Calu3 (cell line): ENCODE results near the gene FAM47E. TPM values are rescaled to one million over a fixed set of nuclear protein-coding genes. Genes with fewer than 3 reads are reported as not detected.
A peak's percentile ranks its signal among the peaks of the same experiment; 100 is the strongest.

Experiments
- BruUV-seq: library from RNA; stranded (reverse); fragments of 400-500 nt; replicated peaks from 2 replicates; lab custom pipeline; 2021; lab: Mats Ljungman, UMichigan
- CTCF ChIA-PET: fragments of 300-600 bp; sonication (Branson Sonifier 250); formaldehyde crosslinking; loops from one replicate; lab custom pipeline; 2022; ENCODE audit warnings: antibody characterized with exemption; lab: Charles Lee
- DNase-seq: peaks from one replicate; pipeline ENCODE4 v3.0.0; 2022
- H3K27ac Mint-ChIP-seq: one replicate; pipeline ENCODE4 v1.8.0; 2022; ENCODE audit warnings: mixed read lengths; ENCODE audit not compliant: unreplicated experiment
- H3K27me3 Mint-ChIP-seq: one replicate; pipeline ENCODE4 v1.8.0; 2022; ENCODE audit warnings: mixed read lengths; ENCODE audit not compliant: unreplicated experiment
- H3K36me3 Mint-ChIP-seq: one replicate; pipeline ENCODE4 v1.8.0; 2022; ENCODE audit warnings: mild to moderate bottlenecking, moderate library complexity, mixed read lengths; ENCODE audit not compliant: insufficient read depth, unreplicated experiment
- H3K4me1 Mint-ChIP-seq: one replicate; pipeline ENCODE4 v1.8.0; 2022; ENCODE audit warnings: mild to moderate bottlenecking, low read depth, mixed read lengths; ENCODE audit not compliant: unreplicated experiment
- H3K4me3 Mint-ChIP-seq: one replicate; pipeline ENCODE4 v1.8.0; 2022; ENCODE audit warnings: mild to moderate bottlenecking, low read depth, moderate library complexity, mixed read lengths; ENCODE audit not compliant: unreplicated experiment
- H3K9me3 Mint-ChIP-seq: one replicate; pipeline ENCODE4 v1.8.0; 2022; ENCODE audit warnings: low read depth, mixed read lengths; ENCODE audit not compliant: unreplicated experiment
- intact Hi-C: fragments of 100-400 bp; cut with micrococcal nuclease; formaldehyde crosslinking; loops from one replicate; pipeline ENCODE4 v1.10.0; 2022; ENCODE audit not compliant: unreplicated experiment
- total RNA-seq: library from RNA; stranded (reverse); gene quantifications from 2 replicates; pipeline ENCODE4 v1.2.3, GENCODE V29; 2022
- TF ChIP-seq, protein P1 (sequence below): fragments of 200-600 bp; IDR thresholded peaks from one replicate; pipeline ENCODE4 v1.8.0; 2022; ENCODE audit warnings: antibody characterized with exemption; ENCODE audit not compliant: unreplicated experiment

Gene FAM47E
- total RNA-seq, 1 experiment from 2014 or later = 0.57 TPM

DNA sequence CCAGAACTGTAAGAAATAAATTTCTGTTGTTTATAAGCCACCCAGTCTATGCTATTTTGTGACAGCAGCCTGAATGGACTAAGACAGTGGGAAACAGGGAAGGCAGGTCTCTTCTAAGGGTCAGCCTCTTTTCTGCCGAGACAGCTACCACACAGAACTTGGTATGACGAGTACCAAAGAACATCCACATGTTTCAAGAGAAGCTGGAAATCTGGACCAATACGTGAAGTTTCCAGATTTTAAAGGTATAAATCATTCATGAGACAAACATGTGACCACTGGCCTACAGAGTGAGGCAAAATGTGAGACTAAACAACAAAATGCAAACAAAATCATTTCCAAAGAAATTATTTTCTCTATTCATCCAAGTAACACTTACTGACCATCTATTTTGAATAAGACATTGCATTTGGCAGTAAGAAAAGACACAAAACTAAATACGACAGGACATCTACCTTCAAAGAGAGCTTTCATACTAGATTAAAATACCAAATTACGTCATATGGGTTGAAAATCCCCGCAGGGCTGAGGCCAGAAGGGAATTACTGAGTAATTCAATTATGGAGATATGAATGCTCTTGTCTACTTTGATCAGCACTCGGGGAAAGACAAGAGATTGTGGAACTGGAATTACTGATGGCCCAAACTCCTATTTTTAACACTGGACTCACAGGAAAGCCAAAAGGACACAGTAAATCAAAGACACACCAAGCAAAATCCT, 45.1 kb upstream of the FAM47E start:
- intact Hi-C loops = loop anchor here (2.0 kb wide), 1 partner anchor 48 kb away; no protein-coding TSS in a partner anchor
- CTCF ChIA-PET = interaction anchor here (0.6 kb wide), 1 partner anchor 168 kb away, joined by 3 read pairs; no protein-coding TSS in a partner anchor
- TF ChIP-seq, protein P1, sequence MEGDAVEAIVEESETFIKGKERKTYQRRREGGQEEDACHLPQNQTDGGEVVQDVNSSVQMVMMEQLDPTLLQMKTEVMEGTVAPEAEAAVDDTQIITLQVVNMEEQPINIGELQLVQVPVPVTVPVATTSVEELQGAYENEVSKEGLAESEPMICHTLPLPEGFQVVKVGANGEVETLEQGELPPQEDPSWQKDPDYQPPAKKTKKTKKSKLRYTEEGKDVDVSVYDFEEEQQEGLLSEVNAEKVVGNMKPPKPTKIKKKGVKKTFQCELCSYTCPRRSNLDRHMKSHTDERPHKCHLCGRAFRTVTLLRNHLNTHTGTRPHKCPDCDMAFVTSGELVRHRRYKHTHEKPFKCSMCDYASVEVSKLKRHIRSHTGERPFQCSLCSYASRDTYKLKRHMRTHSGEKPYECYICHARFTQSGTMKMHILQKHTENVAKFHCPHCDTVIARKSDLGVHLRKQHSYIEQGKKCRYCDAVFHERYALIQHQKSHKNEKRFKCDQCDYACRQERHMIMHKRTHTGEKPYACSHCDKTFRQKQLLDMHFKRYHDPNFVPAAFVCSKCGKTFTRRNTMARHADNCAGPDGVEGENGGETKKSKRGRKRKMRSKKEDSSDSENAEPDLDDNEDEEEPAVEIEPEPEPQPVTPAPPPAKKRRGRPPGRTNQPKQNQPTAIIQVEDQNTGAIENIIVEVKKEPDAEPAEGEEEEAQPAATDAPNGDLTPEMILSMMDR = no peak
- peaks cover 17% of the 10 kb centered on the region for H3K4me1 Mint-ChIP-seq
- H3K27me3 Mint-ChIP-seq = no peaks in the 10 kb centered on the region
- no peaks in the 10 kb centered on the region for H3K9me3 Mint-ChIP-seq
- no TSS peak for BruUV-seq
- no peak overlapping the region for H3K4me3 Mint-ChIP-seq
- no peak for DNase-seq
- peaks cover 6% of the 10 kb centered on the region for H3K36me3 Mint-ChIP-seq
- H3K27ac Mint-ChIP-seq = no peak overlapping the region

DNA sequence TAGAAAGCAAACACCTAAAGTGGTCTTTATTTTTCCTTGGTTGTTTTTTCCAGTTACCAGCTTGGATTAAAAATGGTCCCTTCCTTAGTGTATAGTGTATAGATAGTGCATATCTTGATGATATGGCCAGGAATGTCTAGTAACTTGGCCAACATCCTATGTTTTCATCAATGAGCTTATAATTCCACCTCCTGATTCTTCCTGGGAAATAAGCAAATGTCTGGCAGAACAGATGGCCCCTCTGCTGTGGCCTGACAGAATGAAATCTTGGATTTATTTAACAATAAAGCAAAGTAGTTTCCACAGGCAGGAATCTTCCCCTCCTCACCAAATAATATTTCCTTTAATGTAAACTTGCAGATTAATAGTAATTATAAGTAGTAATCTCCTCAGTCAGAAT, 44.0 kb upstream of the FAM47E start:
- BruUV-seq = no TSS peak
- H3K27me3 Mint-ChIP-seq = no peaks in the 10 kb centered on the region
- DNase-seq = no peak
- H3K9me3 Mint-ChIP-seq = no peaks in the 10 kb centered on the region
- peaks cover 26% of the 10 kb centered on the region for H3K4me1 Mint-ChIP-seq
- TF ChIP-seq, protein P1 = no peak
- H3K27ac Mint-ChIP-seq = no peak overlapping the region
- H3K4me3 Mint-ChIP-seq = no peak overlapping the region
- CTCF ChIA-PET = no interaction called here
- intact Hi-C loops = loop anchor here (2.0 kb wide), 1 partner anchor 47 kb away; no protein-coding TSS in a partner anchor
- H3K36me3 Mint-ChIP-seq = peaks cover 10% of the 10 kb centered on the region

DNA sequence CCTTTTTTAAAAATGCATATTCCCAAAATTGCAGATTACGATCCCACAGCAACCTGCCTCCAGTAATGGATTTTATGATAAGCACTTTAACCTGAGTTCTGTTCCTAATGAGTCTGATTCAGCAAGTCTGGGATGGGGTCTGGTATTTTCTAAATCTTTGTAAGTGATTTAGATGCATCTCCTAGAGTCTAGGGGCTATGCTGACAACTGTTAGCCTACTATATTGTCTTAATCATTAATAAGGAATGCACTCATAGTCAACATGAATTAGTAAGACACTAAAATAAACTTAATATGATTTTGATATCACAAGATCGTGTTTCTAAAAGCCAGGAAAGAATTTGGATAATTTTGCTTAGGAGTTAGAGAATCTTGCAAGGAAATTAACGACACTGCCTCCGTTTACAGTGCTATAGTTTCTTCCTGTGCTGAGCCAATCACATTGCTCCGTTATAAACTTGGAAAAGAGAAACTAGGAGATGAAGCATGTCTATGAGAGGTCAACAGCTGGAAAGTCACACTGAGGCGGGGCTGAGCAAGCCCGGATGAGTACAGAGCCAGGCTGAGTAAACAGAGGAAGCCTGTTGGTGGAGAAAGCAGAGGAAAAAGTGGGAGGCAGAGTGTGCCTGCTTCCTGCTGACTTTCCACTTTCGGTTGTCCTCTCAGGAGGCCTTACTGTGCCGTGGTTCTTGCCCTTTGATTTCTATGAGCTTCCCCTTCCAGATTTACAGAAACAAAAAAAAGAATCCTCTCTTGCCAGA, 43.3 kb upstream of the FAM47E start:
- intact Hi-C loops = no loop called here
- TF ChIP-seq, protein P1 = no peak
- Mint-ChIP-seq H3K9me3 (no peaks in the 10 kb centered on the region), H3K4me3 (peak overlapping the region; percentile 58), H3K27me3 (no peaks in the 10 kb centered on the region), H3K4me1 (peaks cover 27% of the 10 kb centered on the region), H3K27ac (peak overlapping the region; percentile 82), H3K36me3 (peaks cover 17% of the 10 kb centered on the region)
- no TSS peak for BruUV-seq
- DNase-seq = peak; percentile 29
- CTCF ChIA-PET = interaction anchor here (0.7 to 0.9 kb wide), 2 partner anchors 9 to 28 kb away, joined by 3 read pairs; no protein-coding TSS in a partner anchor

DNA sequence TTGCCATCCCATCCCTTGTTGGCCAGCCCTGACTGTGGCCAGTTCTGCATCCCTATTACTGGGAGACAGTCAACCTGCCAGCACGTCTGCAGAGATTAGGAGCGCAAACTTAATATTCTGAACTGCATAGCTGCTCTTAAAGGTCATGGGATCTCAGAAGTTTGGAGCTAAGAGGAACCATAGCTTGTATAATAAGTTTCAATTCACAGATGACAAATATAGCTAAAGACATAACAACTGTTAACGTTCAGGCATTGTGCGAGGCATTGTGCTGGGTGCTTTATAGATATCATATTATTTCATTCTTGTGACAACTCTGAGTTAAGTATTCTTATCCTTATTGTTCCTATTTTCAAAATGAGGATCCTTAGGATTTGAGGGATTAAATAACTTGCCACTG, 41.6 kb upstream of the FAM47E start:
- TF ChIP-seq, protein P1 = no peak
- intact Hi-C loops = no loop called here
- no peak overlapping the region for H3K4me3 Mint-ChIP-seq
- no peak overlapping the region for H3K27ac Mint-ChIP-seq
- CTCF ChIA-PET = interaction anchor here (1.3 kb wide), 1 partner anchor 168 kb away, joined by 3 read pairs; no protein-coding TSS in a partner anchor
- peaks cover 20% of the 10 kb centered on the region for H3K36me3 Mint-ChIP-seq
- no peak for DNase-seq
- no TSS peak for BruUV-seq
- H3K4me1 Mint-ChIP-seq = peaks cover 38% of the 10 kb centered on the region
- no peaks in the 10 kb centered on the region for H3K27me3 Mint-ChIP-seq
- no peaks in the 10 kb centered on the region for H3K9me3 Mint-ChIP-seq
